ENCODE measurements around the gene SKIC3.

DNA sequence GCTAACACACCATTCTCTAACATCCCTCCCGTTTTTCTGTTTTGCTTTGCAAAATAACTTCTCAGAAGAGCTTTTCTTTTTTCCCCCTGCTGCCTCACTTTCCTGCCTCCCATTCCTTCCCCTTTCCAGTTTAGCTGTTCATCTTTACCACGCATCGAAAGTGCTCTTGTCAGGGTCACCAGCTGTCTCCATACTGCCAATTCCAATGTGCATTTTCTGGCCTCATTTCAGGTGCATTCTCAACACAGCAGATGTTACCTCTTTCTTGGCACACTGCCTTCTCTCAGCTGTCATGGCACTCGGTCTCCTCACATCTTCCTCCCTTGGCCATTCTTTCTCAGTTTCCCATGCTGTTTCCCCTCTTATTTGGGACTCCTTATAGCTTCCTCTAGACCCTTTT, 9.7 kb upstream of the SKIC3 start:
- no peak for TF ChIP-seq CTCF (IDR thresholded peaks at IDR 0.05; ENCODE audit: insufficient read depth, low read length, poor library complexity, severe bottlenecking)
- TF ChIP-seq EZH2phosphoT487 (conservative IDR thresholded peaks at IDR 0.05; ENCODE audit: low read length), result no peak
